Esophagus (tissue), 2 donors: Measurements from ENCODE around the gene SLC4A4. TPM values are rescaled to one million over a fixed set of nuclear protein-coding genes. Genes with fewer than 3 reads are reported as not detected.

Source experiments
- H3K27ac ChIP-seq, 2 donors: one replicate each; pipeline ENCODE4 v1.5.1; 2013; ENCODE audit warnings: low read depth in 2 of 2, mild to moderate bottlenecking in 2 of 2, inconsistent platforms in 1 of 2, low read length in 1 of 2, moderate library complexity in 1 of 2
- H3K27me3 ChIP-seq, 2 donors: one replicate each; pipeline ENCODE4 v1.6.1; 2013; ENCODE audit warnings: low read length in 2 of 2, control low read depth in 1 of 2, mild to moderate bottlenecking in 1 of 2; ENCODE audit not compliant: insufficient read depth in 2 of 2, control insufficient read depth in 1 of 2
- H3K36me3 ChIP-seq, 2 donors: one replicate each; pipeline ENCODE4 v1.6.1; 2013; ENCODE audit warnings: low read length in 1 of 2; ENCODE audit not compliant: control insufficient read depth in 2 of 2, insufficient read depth in 2 of 2
- H3K4me1 ChIP-seq, 2 donors: one replicate each; pipeline ENCODE4 v1.6.1; 2013; ENCODE audit warnings: low read length in 1 of 2; ENCODE audit not compliant: control insufficient read depth in 2 of 2, insufficient read depth in 2 of 2
- H3K4me3 ChIP-seq, 2 donors: one replicate each; pipeline ENCODE4 v1.5.1; 2013; ENCODE audit warnings: low read length in 2 of 2, mild to moderate bottlenecking in 2 of 2, low read depth in 1 of 2, moderate library complexity in 1 of 2
- H3K9me3 ChIP-seq, 2 donors: one replicate each; pipeline ENCODE4 v1.6.1; 2013; ENCODE audit warnings: mild to moderate bottlenecking in 2 of 2, low read depth in 1 of 2, low read length in 1 of 2, moderate library complexity in 1 of 2; ENCODE audit not compliant: control insufficient read depth in 2 of 2, insufficient read depth in 1 of 2
- WGBS, 2 donors: extraction: QIAGEN DNeasy Blood & Tissue Kit; methylation state at CpG; one replicate each; pipeline ENCODE4 v1.1.7; 2013; 5-methylcytosine and 5-hydroxymethylcytosine counted together
- polyA plus RNA-seq, 2 donors: library from polyadenylated mRNA; stranded (reverse); fragments of 200-250 nt; gene quantifications; one replicate each; pipeline ENCODE4 v1.2.3, GENCODE V29; 2013
- donor health status: healthy with polysubstance abuse.
- donor health status: Bipolar disorder and iron deficiency.

SLC4A4 gene
- polyA plus RNA-seq, 2 donors, result 0.39 to 0.75 TPM

DNA sequence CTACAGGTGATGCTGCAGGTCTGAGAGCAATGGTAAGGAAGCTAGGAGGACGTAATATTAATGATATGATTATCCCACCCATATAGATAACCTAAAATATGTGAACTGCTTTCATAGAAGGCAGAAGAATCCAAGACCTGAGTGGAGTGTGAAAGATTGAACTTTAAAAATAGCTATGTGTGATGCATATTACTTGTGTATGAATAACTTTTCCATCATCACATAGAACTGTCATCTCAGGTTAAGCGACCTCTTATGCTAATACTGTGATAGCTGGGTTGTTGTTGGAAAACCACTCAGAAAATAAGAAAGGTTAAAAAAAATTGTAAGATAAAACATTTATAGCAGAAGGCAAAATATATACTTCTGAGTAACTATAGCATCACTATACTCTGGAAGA, 90.3 kb downstream of the SLC4A4 start:
- Histone ChIP-seq H3K4me3 (no peak overlapping the region), H3K4me1 (no peaks in the 10 kb centered on the region), H3K27me3 (no peaks in the 10 kb centered on the region), H3K9me3 (no peaks in the 10 kb centered on the region), H3K27ac (no peak overlapping the region), H3K36me3 (no peaks in the 10 kb centered on the region)
- 89 to 90% methylated on average over 2 of the region's 2 CpGs for WGBS, 2 donors

DNA sequence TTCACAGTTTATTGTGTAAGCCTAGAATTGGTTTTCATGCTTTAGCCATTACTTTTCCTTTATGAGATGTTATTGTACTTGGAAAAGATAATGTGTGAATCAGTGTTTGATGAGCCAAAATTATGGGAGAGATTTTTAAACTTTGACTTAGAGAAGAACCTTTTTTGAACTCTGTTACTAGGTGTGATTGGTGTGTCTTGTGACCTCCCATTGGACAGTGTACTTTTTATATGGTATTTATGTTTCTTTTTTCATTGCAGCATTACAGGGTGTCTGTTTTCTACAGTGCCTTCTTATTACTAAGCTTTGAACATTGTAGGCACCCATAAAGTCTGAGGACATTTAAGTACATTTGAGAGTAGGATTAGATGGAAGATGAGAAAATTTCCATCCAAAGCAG, 91.1 kb downstream of the SLC4A4 start:
- H3K27ac ChIP-seq, result no peak overlapping the region
- H3K9me3 ChIP-seq, result no peaks in the 10 kb centered on the region
- no peak overlapping the region for H3K4me3 ChIP-seq
- no peaks in the 10 kb centered on the region for H3K27me3 ChIP-seq
- no peaks in the 10 kb centered on the region for H3K36me3 ChIP-seq
- no peaks in the 10 kb centered on the region for H3K4me1 ChIP-seq

DNA sequence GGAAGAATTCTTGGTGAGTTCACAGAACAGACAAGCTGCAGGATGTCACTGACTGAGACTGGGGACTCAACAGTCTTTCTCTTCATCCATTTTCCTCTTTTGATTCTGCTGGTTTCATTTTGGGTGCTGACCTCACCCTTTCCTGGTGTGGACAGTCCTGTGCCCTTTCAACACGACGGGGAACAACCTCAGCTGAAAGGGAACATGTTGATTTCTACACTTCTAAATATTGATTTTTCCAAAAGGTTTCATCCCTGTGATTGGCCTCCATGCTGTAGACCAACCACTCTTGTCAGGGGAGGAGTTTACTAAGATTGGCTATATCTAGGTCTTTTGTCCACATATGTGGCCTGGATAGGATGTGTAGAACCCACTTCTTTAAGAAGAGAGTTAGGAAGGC, 91.8 kb downstream of the SLC4A4 start:
- 76 to 91% methylated on average over 2 of the region's 2 CpGs for WGBS, 2 donors

DNA sequence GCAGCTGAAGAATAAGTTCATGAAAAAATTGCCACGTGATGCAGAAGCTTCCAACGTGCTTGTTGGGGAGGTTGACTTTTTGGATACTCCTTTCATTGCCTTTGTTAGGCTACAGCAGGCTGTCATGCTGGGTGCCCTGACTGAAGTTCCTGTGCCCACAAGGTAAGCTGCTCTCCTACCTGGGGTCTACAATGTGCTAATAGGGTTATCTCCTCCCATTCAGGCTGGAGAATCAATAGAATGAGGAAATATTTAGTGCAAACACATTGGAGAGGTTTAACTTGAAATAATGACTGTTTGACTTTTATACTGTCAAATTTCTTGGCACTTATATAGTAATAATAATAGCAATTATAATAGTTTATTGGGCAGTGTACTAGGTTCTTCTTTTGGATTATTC, 101.8 kb downstream of the SLC4A4 start:
- no peaks in the 10 kb centered on the region for H3K36me3 ChIP-seq
- no peak overlapping the region for H3K4me3 ChIP-seq
- 68 to 84% methylated on average over 2 of the region's 2 CpGs for WGBS, 2 donors
- H3K4me1 ChIP-seq, result no peaks in the 10 kb centered on the region
- H3K9me3 ChIP-seq, result no peaks in the 10 kb centered on the region
- no peaks in the 10 kb centered on the region for H3K27me3 ChIP-seq
- H3K27ac ChIP-seq, result no peak overlapping the region

More for the DNA sequence above, 91.8 kb downstream of the SLC4A4 start:
- no peaks in the 10 kb centered on the region for H3K4me1 ChIP-seq
- no peak overlapping the region for H3K4me3 ChIP-seq
- H3K27me3 ChIP-seq, result no peaks in the 10 kb centered on the region
- no peaks in the 10 kb centered on the region for H3K9me3 ChIP-seq
- no peak overlapping the region for H3K27ac ChIP-seq
- no peaks in the 10 kb centered on the region for H3K36me3 ChIP-seq

GRCh38 chr4:71441186-71442169, 102.7 kb downstream of the SLC4A4 start:
- no peaks in the 10 kb centered on the region for H3K36me3 ChIP-seq
- no peak overlapping the region for H3K27ac ChIP-seq
- no peaks in the 10 kb centered on the region for H3K27me3 ChIP-seq
- H3K4me1 ChIP-seq, result no peaks in the 10 kb centered on the region
- 54 to 55% methylated on average over 5 of the region's 5 CpGs for WGBS, 2 donors
- no peaks in the 10 kb centered on the region for H3K9me3 ChIP-seq
- no peak overlapping the region for H3K4me3 ChIP-seq

DNA sequence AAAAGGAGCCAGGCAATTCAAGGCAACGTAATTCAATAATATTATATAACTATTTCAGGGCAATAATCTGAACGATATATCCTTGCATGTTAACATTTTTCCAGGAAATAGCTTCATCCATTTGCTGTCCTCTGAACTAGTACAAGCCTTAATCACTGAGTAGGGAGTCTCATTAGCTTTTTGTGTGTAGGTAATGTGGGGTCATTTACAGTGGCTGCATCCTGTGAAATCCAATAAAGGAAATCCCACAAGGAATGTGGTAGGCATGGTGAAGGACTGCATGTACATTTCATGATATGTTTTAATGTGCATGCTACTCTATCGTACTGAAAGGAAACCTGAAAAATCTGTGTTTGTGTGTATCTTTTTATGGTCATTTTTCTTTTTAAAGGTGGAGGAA, 103.5 kb downstream of the SLC4A4 start:
- no peaks in the 10 kb centered on the region for H3K27me3 ChIP-seq
- no peaks in the 10 kb centered on the region for H3K9me3 ChIP-seq
- WGBS, 2 donors, result 78 to 84% methylated on average over 3 of the region's 3 CpGs
- no peak overlapping the region for H3K27ac ChIP-seq
- H3K36me3 ChIP-seq, result no peaks in the 10 kb centered on the region
- no peaks in the 10 kb centered on the region for H3K4me1 ChIP-seq
- no peak overlapping the region for H3K4me3 ChIP-seq

- 63 to 75% methylated on average over 2 of the region's 2 CpGs for WGBS, 2 donors
- no peak overlapping the region for H3K27ac ChIP-seq
- no peaks in the 10 kb centered on the region for H3K9me3 ChIP-seq
- no peak overlapping the region for H3K4me3 ChIP-seq
- no peaks in the 10 kb centered on the region for H3K36me3 ChIP-seq
- H3K27me3 ChIP-seq, result no peaks in the 10 kb centered on the region
- no peaks in the 10 kb centered on the region for H3K4me1 ChIP-seq
These were observed 105.6 kb downstream of the SLC4A4 start for GRCh38 chr4:71444395-71444794.

GRCh38 chr4:71445811-71446210, 107.0 kb downstream of the SLC4A4 start:
- Histone ChIP-seq H3K36me3 (no peaks in the 10 kb centered on the region), H3K4me1 (no peaks in the 10 kb centered on the region), H3K4me3 (no peak overlapping the region), H3K9me3 (no peaks in the 10 kb centered on the region), H3K27me3 (no peaks in the 10 kb centered on the region), H3K27ac (no peak overlapping the region)
- WGBS, 2 donors, result 70 to 77% methylated on average over 2 of the region's 2 CpGs

- H3K27ac ChIP-seq, result no peak overlapping the region
These were observed 107.8 kb downstream of the SLC4A4 start for GRCh38 chr4:71446479-71447081.

More at GRCh38 chr4:71446479-71447081, 107.8 kb downstream of the SLC4A4 start:
- no peaks in the 10 kb centered on the region for H3K27me3 ChIP-seq
- no peaks in the 10 kb centered on the region for H3K4me1 ChIP-seq
- WGBS, 2 donors, result 78 to 86% methylated on average over 3 of the region's 3 CpGs
- H3K36me3 ChIP-seq, result no peaks in the 10 kb centered on the region
- no peaks in the 10 kb centered on the region for H3K9me3 ChIP-seq
- H3K4me3 ChIP-seq, result no peak overlapping the region
